OCI-LY7 (cell line): ENCODE results near the gene CENPP.

Experiments used
- CTCF ChIP-seq: fragments of 200-600 bp; sonication (generic); conservative IDR thresholded peaks from 2 replicates; pipeline ENCODE4 v1.5.1; 2014; ENCODE audit warnings: mild to moderate bottlenecking, antibody characterized with exemption, low read length, moderate library complexity, mixed read lengths
- EZH2phosphoT487 ChIP-seq: fragments of 200-600 bp; sonication (generic); IDR thresholded peaks from 2 replicates; pipeline ENCODE4 v1.6.1; 2018; ENCODE audit warnings: low read depth, borderline replicate concordance, mild to moderate bottlenecking, mixed run types, antibody characterized with exemption, low read length, moderate library complexity, mixed read lengths

GRCh38 chr9:92639124-92639523, 313.4 kb downstream of the CENPP start:
- no peak for TF ChIP-seq CTCF
- TF ChIP-seq EZH2phosphoT487, result no peak
